K562 (cell line): ENCODE measurements around the gene EML2. TPM values are rescaled to one million over a fixed set of nuclear protein-coding genes. Genes with fewer than 3 reads are reported as not detected.

ENCODE experiments used
- ATAC-seq: fragments of 200-7000 bp; cut with Tn5 transposase; 3 replicates; pipeline ENCODE4 v1.9.1; 2020; ENCODE audit warnings: moderate library complexity
- BruUV-seq: library from RNA; stranded (reverse); fragments of 400-500 nt; replicated peaks from 2 replicates; lab custom pipeline; 2021; lab: Mats Ljungman, UMichigan
- CTCF ChIA-PET: fragments of 300-600 bp; formaldehyde crosslinking; extraction: SDS; loops from one replicate; lab custom pipeline; 2021; ENCODE audit warnings: low intra/inter-chr PET ratio; lab: Yijun Ruan, JAX
- POLR2A ChIA-PET: fragments of 300-600, 350-650 bp; sonication (Branson Sonifier 250); formaldehyde crosslinking; extraction: SDS; loops from one replicate; lab custom pipeline; 2021; ENCODE audit warnings: antibody characterized with exemption, inconsistent platforms; lab: Yijun Ruan, JAX
- DNase-seq, 4 experiments: peaks; one replicate each; pipeline versions ENCODE4 v3.0.0 to v3.0.0-alpha.2; 2011 to 2018; ENCODE audit warnings: low spot score in 3 of 4, mixed read lengths in 3 of 4; ENCODE audit errors: extremely low read depth in 1 of 4
- FAIRE-seq: peaks from 2 replicates; lab custom pipeline; 2011; peaks lifted over from hg19 to GRCh38; lab: Jason Lieb, UNC
- H2AFZ ChIP-seq: 2 replicates; pipeline ENCODE4 v1.6.0; 2011; ENCODE audit warnings: low read depth, low read length, control low read depth, inconsistent platforms
- H3K27ac ChIP-seq: fragments of 200-600 bp; 3 replicates; pipeline ENCODE4 v1.8.0; 2011; ENCODE audit warnings: low read depth, mild to moderate bottlenecking, control low read depth, inconsistent platforms, low read length, moderate library complexity, mixed read lengths; ENCODE audit errors: extremely low read depth
- H3K27me3 ChIP-seq, 2 experiments: fragments of 300-600 bp in 1 of 2; 2 replicates in 1 of 2; 3 replicates in 1 of 2; pipeline versions ENCODE4 v1.6.0 to v1.8.0; 2011; ENCODE audit warnings: inconsistent platforms in 2 of 2, low read length in 2 of 2, mild to moderate bottlenecking in 1 of 2, mixed read lengths in 1 of 2, moderate library complexity in 1 of 2; ENCODE audit not compliant: control insufficient read depth in 2 of 2, insufficient read depth in 2 of 2
- H3K36me3 ChIP-seq: fragments of 300-600 bp; 3 replicates; pipeline ENCODE4 v1.8.0; 2011; ENCODE audit warnings: mild to moderate bottlenecking, low read length, inconsistent platforms; ENCODE audit not compliant: control insufficient read depth, insufficient read depth
- H3K4me1 ChIP-seq, 2 experiments: fragments of 200-600 bp in 1 of 2; replicated peaks in 1 of 2; 2 replicates in 1 of 2; 3 replicates in 1 of 2; pipeline versions ENCODE4 v1.5.1 to v1.8.0; 2011; ENCODE audit warnings: inconsistent platforms in 2 of 2, low read length in 2 of 2, mild to moderate bottlenecking in 1 of 2, mixed read lengths in 1 of 2, moderate library complexity in 1 of 2; ENCODE audit not compliant: control insufficient read depth in 2 of 2, insufficient read depth in 2 of 2
- H3K4me2 ChIP-seq: 2 replicates; pipeline ENCODE4 v1.6.1; 2011; ENCODE audit warnings: low read length, control low read depth, inconsistent platforms, mixed read lengths; ENCODE audit not compliant: insufficient read depth
- H3K4me3 ChIP-seq: fragments of 200-600 bp; sonication (generic), shearing (Covaris generic); 2 replicates; pipeline ENCODE4 v1.5.1; 2016; ENCODE audit warnings: control low read depth, inconsistent platforms
- H3K79me2 ChIP-seq: fragments of 200-600 bp; 3 replicates; pipeline ENCODE4 v1.8.0; 2011; ENCODE audit warnings: low read length, inconsistent platforms; ENCODE audit not compliant: control insufficient read depth, insufficient read depth
- H3K9ac ChIP-seq, 2 experiments: 2 replicates each; pipeline versions ENCODE4 v1.6.0 to v1.6.1; 2011; ENCODE audit warnings: low read depth in 2 of 2, low read length in 2 of 2, control low read depth in 1 of 2, inconsistent platforms in 1 of 2, mild to moderate bottlenecking in 1 of 2, mixed read lengths in 1 of 2; ENCODE audit not compliant: insufficient read depth in 1 of 2
- H3K9me1 ChIP-seq: one replicate; pipeline ENCODE4 v1.6.0; 2011; ENCODE audit warnings: inconsistent platforms, mild to moderate bottlenecking, low read length, moderate library complexity; ENCODE audit not compliant: control insufficient read depth, insufficient read depth
- H3K9me3 ChIP-seq: replicated peaks from 2 replicates; pipeline ENCODE4 v1.5.1; 2011; ENCODE audit warnings: low read depth, low read length, inconsistent platforms; ENCODE audit not compliant: control insufficient read depth, insufficient read depth
- H4K20me1 ChIP-seq: replicated peaks from 2 replicates; pipeline ENCODE4 v1.6.1; 2011; ENCODE audit warnings: low read length, inconsistent platforms, mixed read lengths; ENCODE audit not compliant: control insufficient read depth, insufficient read depth
- CHAMP1 ChIP-seq: fragments of 450-650 bp; IDR thresholded peaks from 2 replicates; pipeline ENCODE4 v1.6.1; 2016; ENCODE audit warnings: mild to moderate bottlenecking
- HCFC1 ChIP-seq: IDR thresholded peaks from 2 replicates; pipeline ENCODE4 v1.6.1; 2012; ENCODE audit warnings: low read depth, low read length, improper control_type of control experiment
- KHSRP ChIP-seq: fragments of 450-650 bp; IDR thresholded peaks from 2 replicates; pipeline ENCODE4 v1.6.1; 2017
- KLF13 ChIP-seq: fragments of 450-650 bp; IDR thresholded peaks from 2 replicates; pipeline ENCODE4 v1.6.1; 2016; ENCODE audit warnings: missing genetic modification characterization, low read depth, mild to moderate bottlenecking, missing compliant biosample characterization, moderate library complexity, borderline replicate concordance
- MTA1 ChIP-seq: fragments of 450-650 bp; IDR thresholded peaks from 2 replicates; pipeline ENCODE4 v1.6.1; 2017; ENCODE audit warnings: borderline replicate concordance
- NBN ChIP-seq: fragments of 450-650 bp; IDR thresholded peaks from 2 replicates; pipeline ENCODE4 v1.6.1; 2016; ENCODE audit warnings: low read depth, mild to moderate bottlenecking
- NR2C2 ChIP-seq, 2 experiments: fragments of 200-800 bp in 1 of 2; sonication (Bioruptor generic) in 1 of 2; sonication (generic) in 1 of 2; formaldehyde crosslinking in 1 of 2; IDR thresholded peaks; 2 replicates each; pipeline versions ENCODE4 v1.6.1 to v1.8.0; 2016 to 2022; ENCODE audit warnings: mild to moderate bottlenecking in 1 of 2, missing compliant biosample characterization in 1 of 2, missing genetic modification characterization in 1 of 2, missing genetic modification reagents in 1 of 2
- PML ChIP-seq: IDR thresholded peaks from 2 replicates; pipeline ENCODE4 v1.6.1; 2012; ENCODE audit warnings: low read length, inconsistent platforms
- TEAD4 ChIP-seq, 2 experiments: sonication (generic) in 1 of 2; formaldehyde crosslinking in 1 of 2; IDR thresholded peaks; 2 replicates each; pipeline versions ENCODE4 v1.6.1 to v1.8.0; 2012 to 2022; ENCODE audit warnings: borderline replicate concordance in 1 of 2, inconsistent platforms in 1 of 2, low read length in 1 of 2, mild to moderate bottlenecking in 1 of 2, missing genetic modification reagents in 1 of 2
- ZFP36 ChIP-seq: fragments of 150-350 bp; IDR thresholded peaks from 2 replicates; pipeline ENCODE4 v1.6.1; 2018; ENCODE audit warnings: low read length, low read depth; ENCODE audit not compliant: partially characterized antibody
- WGBS: fragments of 100-300 bp; shearing (Covaris generic); methylation state at CpG from one replicate; pipeline ENCODE4 v1.1.6; 2016; ENCODE audit warnings: low coverage, mixed read lengths; ENCODE audit not compliant: insufficient coverage; ENCODE audit errors: missing lambda C conversion rate; 5-methylcytosine and 5-hydroxymethylcytosine counted together
- in situ Hi-C: fragments of 300-500 bp; cut with MboI; formaldehyde crosslinking; loops from 4 replicates; pipeline ENCODE4 v1.15.0; 2018; ENCODE audit warnings: inconsistent platforms, mixed read lengths
- intact Hi-C: fragments of 100-400 bp; cut with micrococcal nuclease; formaldehyde crosslinking; loops from 2 replicates; pipeline ENCODE4 v1.14.2; 2022
- polyA plus RNA-seq, 8 experiments: library from polyadenylated mRNA; depleted of rRNA in 4 of 8; stranded (reverse) in 5 of 8; unstranded in 3 of 8; fragments of >200 nt; fragmentation: Nextera tagmentation in 2 of 8; fragmentation: Illumina TruSeq in 1 of 8; extraction: Ambion mirVana in 2 of 8; extraction: Trizol in 1 of 8; gene quantifications; 2 replicates each; pipeline versions ENCODE4 v1.2.1 to v1.2.3, GENCODE V29; 2011 to 2014; ENCODE audit warnings: inconsistent platforms in 1 of 8, missing spikeins in 1 of 8
- total RNA-seq, 7 experiments: library from RNA; depleted of rRNA in 6 of 7; stranded (reverse); fragments of >200 nt in 6 of 7; fragmentation: Illumina TruSeq in 2 of 7; extraction: Trizol in 2 of 7; gene quantifications; 2 replicates each; pipeline versions ENCODE4 v1.2.1 to v1.2.3, GENCODE V29; 2011 to 2021; ENCODE audit warnings: low replicate concordance in 1 of 7
- TF ChIP-seq, protein P1 (sequence below): sonication (generic); formaldehyde crosslinking; IDR thresholded peaks from 2 replicates; pipeline ENCODE4 v1.8.1; 2022; ENCODE audit warnings: missing genetic modification reagents

Gene EML2
- total and polyA plus RNA-seq, 9 of the 15 experiments (the other 6 are each of a cell fraction or from before 2014, with no cell fraction given), result 2.6 to 69.6 (median 24.8) TPM

DNA sequence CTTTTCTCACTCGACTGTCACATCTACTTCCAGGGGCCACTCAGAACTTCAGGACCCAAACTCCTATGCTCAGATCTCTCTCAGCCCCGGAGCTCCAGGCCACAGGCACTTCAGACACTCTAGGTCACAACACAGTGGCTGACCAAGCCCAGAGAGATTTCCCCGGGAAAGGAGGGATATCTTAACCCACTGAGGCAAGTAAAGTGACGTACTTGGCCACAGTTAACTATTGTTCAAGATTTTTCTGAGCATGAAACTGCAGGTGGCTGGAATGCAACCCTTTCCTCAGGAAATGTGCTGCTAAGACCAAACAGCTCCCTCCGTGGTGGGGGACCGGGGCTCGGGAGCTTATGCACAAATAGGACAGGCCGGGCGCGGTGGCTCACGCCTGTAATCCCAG is 78.5 kb downstream of the EML2 start (continued):
- TF ChIP-seq CHAMP1 (no peak), MTA1 (no peak)

- no peak overlapping the region for H3K4me2 ChIP-seq
- peaks cover 4 to 22% of the 10 kb centered on the region in 2 experiments; a peak in 3 of 5 replicates for H3K4me1 ChIP-seq
- H3K36me3 ChIP-seq, result peaks cover 15% of the 10 kb centered on the region; the same call in 2 of the 3 replicates
- no TSS peak for BruUV-seq
- in situ Hi-C loops, result no loop called here
- H3K9me3 ChIP-seq, result no peaks in the 10 kb centered on the region
- peak overlapping the region in 1 of 2 experiments; percentile 82; a peak in 2 of 4 replicates for H3K9ac ChIP-seq
- H3K27me3 ChIP-seq, result no peaks in the 10 kb centered on the region
- POLR2A ChIA-PET, result interaction anchor here (0.6 kb wide), 1 partner anchor 12 kb away, joined by 4 read pairs; no protein-coding TSS in a partner anchor
- H3K9me1 ChIP-seq, result peaks cover 3% of the 10 kb centered on the region
- intact Hi-C loops, result no loop called here
- H4K20me1 ChIP-seq, result no peaks in the 10 kb centered on the region
- no peak overlapping the region for H2AFZ ChIP-seq
- ATAC-seq, result no peak
- no peak for TF ChIP-seq TEAD4 (IDR thresholded peaks at IDR 0.05; ENCODE audit: low read length)
- TF ChIP-seq TEAD4 (CRISPR knock-in tag; IDR thresholded peaks at IDR 0.05; ENCODE audit: borderline replicate concordance), result no peak
- TF ChIP-seq HCFC1, result no peak
- no peak for TF ChIP-seq PML
- TF ChIP-seq KLF13, result no peak
- no peak for TF ChIP-seq NBN
- no peak for TF ChIP-seq NR2C2 (CRISPR knock-in tag; IDR thresholded peaks at IDR 0.05)
- TF ChIP-seq NR2C2 (tag; IDR thresholded peaks at IDR 0.05), result no peak
- TF ChIP-seq KHSRP, result no peak
- TF ChIP-seq ZFP36, result peak; percentile 83
- TF ChIP-seq, protein P1, sequence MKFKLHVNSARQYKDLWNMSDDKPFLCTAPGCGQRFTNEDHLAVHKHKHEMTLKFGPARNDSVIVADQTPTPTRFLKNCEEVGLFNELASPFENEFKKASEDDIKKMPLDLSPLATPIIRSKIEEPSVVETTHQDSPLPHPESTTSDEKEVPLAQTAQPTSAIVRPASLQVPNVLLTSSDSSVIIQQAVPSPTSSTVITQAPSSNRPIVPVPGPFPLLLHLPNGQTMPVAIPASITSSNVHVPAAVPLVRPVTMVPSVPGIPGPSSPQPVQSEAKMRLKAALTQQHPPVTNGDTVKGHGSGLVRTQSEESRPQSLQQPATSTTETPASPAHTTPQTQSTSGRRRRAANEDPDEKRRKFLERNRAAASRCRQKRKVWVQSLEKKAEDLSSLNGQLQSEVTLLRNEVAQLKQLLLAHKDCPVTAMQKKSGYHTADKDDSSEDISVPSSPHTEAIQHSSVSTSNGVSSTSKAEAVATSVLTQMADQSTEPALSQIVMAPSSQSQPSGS, result no peak
- TF ChIP-seq, all 486 proteins: peak for 1
- Histone ChIP-seq H3K79me2 (peaks cover 20% of the 10 kb centered on the region), H3K4me3 (no peak overlapping the region), H3K27ac (no peak overlapping the region)
- CTCF ChIA-PET, result no interaction called here
- WGBS, result 75% methylated on average over 5 of the region's 5 CpGs
- DNase-seq (peak in 2 of 4 experiments; percentile 5 to 7), FAIRE-seq (no peak)
These were observed 79.2 kb downstream of the EML2 start for GRCh38 chr19:45560038-45560437.
